K562 (cell line): ENCODE results near the gene KCNK7. TPM values are rescaled to one million over a fixed set of nuclear protein-coding genes. Genes with fewer than 3 reads are reported as not detected.
A peak's percentile ranks its signal among the peaks of the same experiment; 100 is the strongest.

Experiments
- HNRNPUL1 ChIP-seq: fragments of 200-400 bp; formaldehyde crosslinking; IDR thresholded peaks from 2 replicates; pipeline ENCODE4 v1.6.1; 2017; ENCODE audit warnings: low read length
- NR2C1 ChIP-seq, 2 experiments: fragments of 450-650 bp; IDR thresholded peaks; 2 replicates each; pipeline ENCODE4 v1.6.1; 2017; ENCODE audit warnings: mild to moderate bottlenecking in 2 of 2, antibody characterized with exemption in 1 of 2, inconsistent platforms in 1 of 2, missing compliant biosample characterization in 1 of 2, missing genetic modification characterization in 1 of 2
- POLR2AphosphoS2 ChIP-seq: IDR thresholded peaks from 2 replicates; pipeline ENCODE4 v1.6.1; 2012; ENCODE audit warnings: low read length, improper control_type of control experiment
- POLR2B ChIP-seq: fragments of 450-650 bp; IDR thresholded peaks from 2 replicates; pipeline ENCODE4 v1.6.1; 2018; ENCODE audit warnings: low read depth; ENCODE audit not compliant: partially characterized antibody
- POU5F1 ChIP-seq: fragments of 150-350 bp; IDR thresholded peaks from 2 replicates; pipeline ENCODE4 v1.6.1; 2014; ENCODE audit warnings: borderline replicate concordance, low read length, low read depth, mild to moderate bottlenecking; ENCODE audit not compliant: partially characterized antibody
- PPARD ChIP-seq: fragments of 250-450 bp; sonication (Bioruptor Pico); IDR thresholded peaks from 2 replicates; pipeline ENCODE4 v1.8.0; 2022; ENCODE audit warnings: inconsistent platforms, mild to moderate bottlenecking, moderate library complexity
- SLC30A9 ChIP-seq: fragments of 250-450 bp; sonication (Bioruptor Pico); IDR thresholded peaks from 2 replicates; pipeline ENCODE4 v1.8.0; 2022; ENCODE audit warnings: mild to moderate bottlenecking, moderate library complexity
- ZNF24 ChIP-seq: fragments of 450-650 bp; IDR thresholded peaks from 2 replicates; pipeline ENCODE4 v1.6.1; 2016
- ZNF780A ChIP-seq: fragments of 250-450 bp; sonication (Bioruptor Pico); IDR thresholded peaks from 2 replicates; pipeline ENCODE4 v1.5.0; 2021; ENCODE audit warnings: mild to moderate bottlenecking
- ZNF79 ChIP-seq: fragments of 250-450 bp; sonication (Bioruptor Pico); IDR thresholded peaks from 2 replicates; pipeline ENCODE4 v1.4.0; 2020; ENCODE audit warnings: low read depth, mild to moderate bottlenecking, moderate library complexity
- ZSCAN29 ChIP-seq: fragments of 450-650 bp; IDR thresholded peaks from 2 replicates; pipeline ENCODE4 v1.6.1; 2017
- polyA plus RNA-seq, 8 experiments: library from polyadenylated mRNA; depleted of rRNA in 4 of 8; stranded (reverse) in 5 of 8; unstranded in 3 of 8; fragments of >200 nt; fragmentation: Nextera tagmentation in 2 of 8; fragmentation: Illumina TruSeq in 1 of 8; extraction: Ambion mirVana in 2 of 8; extraction: Trizol in 1 of 8; gene quantifications; 2 replicates each; pipeline versions ENCODE4 v1.2.1 to v1.2.3, GENCODE V29; 2011 to 2014; ENCODE audit warnings: inconsistent platforms in 1 of 8, missing spikeins in 1 of 8
- total RNA-seq, 7 experiments: library from RNA; depleted of rRNA in 6 of 7; stranded (reverse); fragments of >200 nt in 6 of 7; fragmentation: Illumina TruSeq in 2 of 7; extraction: Trizol in 2 of 7; gene quantifications; 2 replicates each; pipeline versions ENCODE4 v1.2.1 to v1.2.3, GENCODE V29; 2011 to 2021; ENCODE audit warnings: low replicate concordance in 1 of 7
- TF ChIP-seq, protein P1 (sequence below): fragments of 450-650 bp; IDR thresholded peaks from 2 replicates; pipeline ENCODE4 v1.6.1; 2014; ENCODE audit warnings: low read depth, mild to moderate bottlenecking, moderate library complexity, borderline replicate concordance
- TF ChIP-seq, protein P2 (sequence below): fragments of 450-650 bp; formaldehyde crosslinking; IDR thresholded peaks from 2 replicates; pipeline ENCODE4 v1.4.0; 2020; ENCODE audit warnings: mild to moderate bottlenecking, mixed read lengths
- TF ChIP-seq, protein P3 (sequence below): sonication (generic); formaldehyde crosslinking; IDR thresholded peaks from 2 replicates; pipeline ENCODE4 v1.8.0; 2022; ENCODE audit warnings: mild to moderate bottlenecking, low read depth, missing genetic modification reagents
- TF ChIP-seq, protein P4 (sequence below): fragments of 250-450 bp; sonication (Bioruptor Pico); IDR thresholded peaks from 2 replicates; pipeline ENCODE4 v1.5.0; 2021
- TF ChIP-seq, protein P5 (sequence below): fragments of 250-450 bp; sonication (Bioruptor Pico); IDR thresholded peaks from 2 replicates; pipeline ENCODE4 v1.6.1; 2021; ENCODE audit warnings: mild to moderate bottlenecking
- TF ChIP-seq, protein P6 (sequence below), 3 experiments: fragments of 200-800 bp in 1 of 3; sonication (Bioruptor generic) in 1 of 3; sonication (generic) in 1 of 3; formaldehyde crosslinking in 1 of 3; IDR thresholded peaks; 2 replicates each; pipeline versions ENCODE4 v1.6.1 to v1.8.0; 2016 to 2022; ENCODE audit warnings: mild to moderate bottlenecking in 2 of 3, missing compliant biosample characterization in 2 of 3, missing genetic modification characterization in 2 of 3, missing genetic modification reagents in 1 of 3
- TF ChIP-seq, protein P7 (sequence below): fragments of 450-650 bp; IDR thresholded peaks from 2 replicates; pipeline ENCODE4 v1.6.1; 2016

The KCNK7 gene
- total and polyA plus RNA-seq, 9 of the 15 experiments (the other 6 are each of a cell fraction or from before 2014, with no cell fraction given) = 0.07 to 0.40 TPM; not detected in 7

DNA sequence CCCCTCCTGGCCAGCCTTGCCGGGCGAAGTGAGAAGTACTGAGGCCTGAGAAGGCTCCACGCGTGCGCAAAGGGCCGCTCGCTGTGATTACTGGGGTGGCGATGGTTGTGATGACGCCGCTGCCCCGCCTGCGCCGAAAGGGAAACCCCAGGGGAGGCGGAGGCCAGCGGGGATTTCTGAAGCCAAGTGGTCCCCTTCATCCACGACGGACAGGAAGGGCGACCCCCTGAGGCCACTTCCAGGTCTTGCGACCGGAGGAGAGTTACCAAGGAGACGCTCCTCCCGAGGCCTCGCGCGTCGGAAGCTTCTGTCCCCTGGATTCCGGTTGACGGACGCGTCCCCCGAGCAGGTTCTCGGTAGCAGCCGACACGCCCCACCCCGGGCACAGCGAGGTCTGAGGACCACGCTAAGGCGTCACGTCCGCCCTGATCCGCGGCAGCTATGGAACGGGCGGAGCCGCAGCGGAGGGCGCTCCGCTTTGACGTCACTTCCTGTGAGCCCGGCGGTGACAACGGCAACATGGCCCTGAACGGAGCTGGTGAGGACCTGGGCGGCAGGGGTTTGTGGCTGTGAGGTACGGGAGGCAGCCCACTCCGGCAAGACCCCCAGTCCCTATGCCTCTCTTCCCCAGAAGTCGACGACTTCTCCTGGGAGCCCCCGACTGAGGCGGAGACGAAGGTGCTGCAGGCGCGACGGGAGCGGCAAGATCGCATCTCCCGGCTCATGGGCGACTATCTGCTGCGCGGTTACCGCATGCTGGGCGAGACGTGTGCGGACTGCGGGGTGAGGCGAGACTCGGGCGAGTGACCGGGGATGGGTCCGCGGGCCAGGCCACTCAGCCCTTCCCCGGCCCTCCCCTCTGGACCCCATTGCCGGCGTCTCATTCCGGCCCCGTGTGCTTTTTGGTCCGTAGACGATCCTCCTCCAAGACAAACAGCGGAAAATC is 25.4 kb downstream of the KCNK7 start, which contains the start of gene ZNRD2 (continued):
- TF ChIP-seq, protein P1, sequence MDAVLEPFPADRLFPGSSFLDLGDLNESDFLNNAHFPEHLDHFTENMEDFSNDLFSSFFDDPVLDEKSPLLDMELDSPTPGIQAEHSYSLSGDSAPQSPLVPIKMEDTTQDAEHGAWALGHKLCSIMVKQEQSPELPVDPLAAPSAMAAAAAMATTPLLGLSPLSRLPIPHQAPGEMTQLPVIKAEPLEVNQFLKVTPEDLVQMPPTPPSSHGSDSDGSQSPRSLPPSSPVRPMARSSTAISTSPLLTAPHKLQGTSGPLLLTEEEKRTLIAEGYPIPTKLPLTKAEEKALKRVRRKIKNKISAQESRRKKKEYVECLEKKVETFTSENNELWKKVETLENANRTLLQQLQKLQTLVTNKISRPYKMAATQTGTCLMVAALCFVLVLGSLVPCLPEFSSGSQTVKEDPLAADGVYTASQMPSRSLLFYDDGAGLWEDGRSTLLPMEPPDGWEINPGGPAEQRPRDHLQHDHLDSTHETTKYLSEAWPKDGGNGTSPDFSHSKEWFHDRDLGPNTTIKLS = peak; percentile 71; the same call in 1 of the 2 replicates
- TF ChIP-seq, protein P2, sequence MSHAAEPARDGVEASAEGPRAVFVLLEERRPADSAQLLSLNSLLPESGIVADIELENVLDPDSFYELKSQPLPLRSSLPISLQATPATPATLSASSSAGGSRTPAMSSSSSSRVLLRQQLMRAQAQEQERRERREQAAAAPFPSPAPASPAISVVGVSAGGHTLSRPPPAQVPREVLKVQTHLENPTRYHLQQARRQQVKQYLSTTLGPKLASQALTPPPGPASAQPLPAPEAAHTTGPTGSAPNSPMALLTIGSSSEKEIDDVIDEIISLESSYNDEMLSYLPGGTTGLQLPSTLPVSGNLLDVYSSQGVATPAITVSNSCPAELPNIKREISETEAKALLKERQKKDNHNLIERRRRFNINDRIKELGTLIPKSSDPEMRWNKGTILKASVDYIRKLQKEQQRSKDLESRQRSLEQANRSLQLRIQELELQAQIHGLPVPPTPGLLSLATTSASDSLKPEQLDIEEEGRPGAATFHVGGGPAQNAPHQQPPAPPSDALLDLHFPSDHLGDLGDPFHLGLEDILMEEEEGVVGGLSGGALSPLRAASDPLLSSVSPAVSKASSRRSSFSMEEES (CRISPR knock-in tag) = no peak
- TF ChIP-seq POLR2B = peak; percentile 55
- TF ChIP-seq, protein P3, sequence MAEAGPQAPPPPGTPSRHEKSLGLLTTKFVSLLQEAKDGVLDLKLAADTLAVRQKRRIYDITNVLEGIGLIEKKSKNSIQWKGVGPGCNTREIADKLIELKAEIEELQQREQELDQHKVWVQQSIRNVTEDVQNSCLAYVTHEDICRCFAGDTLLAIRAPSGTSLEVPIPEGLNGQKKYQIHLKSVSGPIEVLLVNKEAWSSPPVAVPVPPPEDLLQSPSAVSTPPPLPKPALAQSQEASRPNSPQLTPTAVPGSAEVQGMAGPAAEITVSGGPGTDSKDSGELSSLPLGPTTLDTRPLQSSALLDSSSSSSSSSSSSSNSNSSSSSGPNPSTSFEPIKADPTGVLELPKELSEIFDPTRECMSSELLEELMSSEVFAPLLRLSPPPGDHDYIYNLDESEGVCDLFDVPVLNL (CRISPR knock-in tag) = no peak
- TF ChIP-seq POLR2AphosphoS2 = no peak
- no peak for TF ChIP-seq ZNF79 (CRISPR knock-in tag)
- TF ChIP-seq NR2C1 (IDR thresholded peaks at IDR 0.05) = peak; percentile 68; the same call in 1 of the 2 replicates
- peak; percentile 71 for TF ChIP-seq NR2C1 (tag; IDR thresholded peaks at IDR 0.05)
- TF ChIP-seq SLC30A9 (CRISPR knock-in tag) = no peak
- no peak for TF ChIP-seq ZNF780A (CRISPR knock-in tag)
- no peak for TF ChIP-seq POU5F1
- TF ChIP-seq, protein P4, sequence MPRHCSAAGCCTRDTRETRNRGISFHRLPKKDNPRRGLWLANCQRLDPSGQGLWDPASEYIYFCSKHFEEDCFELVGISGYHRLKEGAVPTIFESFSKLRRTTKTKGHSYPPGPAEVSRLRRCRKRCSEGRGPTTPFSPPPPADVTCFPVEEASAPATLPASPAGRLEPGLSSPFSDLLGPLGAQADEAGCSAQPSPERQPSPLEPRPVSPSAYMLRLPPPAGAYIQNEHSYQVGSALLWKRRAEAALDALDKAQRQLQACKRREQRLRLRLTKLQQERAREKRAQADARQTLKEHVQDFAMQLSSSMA = 0 out of 2 replicates have a peak, but pooled peaks have one; percentile 23
- TF ChIP-seq, protein P5, sequence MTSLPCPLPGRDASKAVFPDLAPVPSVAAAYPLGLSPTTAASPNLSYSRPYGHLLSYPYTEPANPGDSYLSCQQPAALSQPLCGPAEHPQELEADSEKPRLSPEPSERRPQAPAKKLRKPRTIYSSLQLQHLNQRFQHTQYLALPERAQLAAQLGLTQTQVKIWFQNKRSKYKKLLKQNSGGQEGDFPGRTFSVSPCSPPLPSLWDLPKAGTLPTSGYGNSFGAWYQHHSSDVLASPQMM = no peak
- TF ChIP-seq, protein P6, sequence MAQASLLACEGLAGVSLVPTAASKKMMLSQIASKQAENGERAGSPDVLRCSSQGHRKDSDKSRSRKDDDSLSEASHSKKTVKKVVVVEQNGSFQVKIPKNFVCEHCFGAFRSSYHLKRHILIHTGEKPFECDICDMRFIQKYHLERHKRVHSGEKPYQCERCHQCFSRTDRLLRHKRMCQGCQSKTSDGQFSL (CRISPR knock-in tag; IDR thresholded peaks at IDR 0.05) = no peak
- TF ChIP-seq, protein P6 (tag; IDR thresholded peaks at IDR 0.05) = no peak
- no peak for TF ChIP-seq ZSCAN29
- no peak for TF ChIP-seq ZNF24
- TF ChIP-seq PPARD (CRISPR knock-in tag) = no peak
- no peak for TF ChIP-seq HNRNPUL1
- TF ChIP-seq, protein P7, sequence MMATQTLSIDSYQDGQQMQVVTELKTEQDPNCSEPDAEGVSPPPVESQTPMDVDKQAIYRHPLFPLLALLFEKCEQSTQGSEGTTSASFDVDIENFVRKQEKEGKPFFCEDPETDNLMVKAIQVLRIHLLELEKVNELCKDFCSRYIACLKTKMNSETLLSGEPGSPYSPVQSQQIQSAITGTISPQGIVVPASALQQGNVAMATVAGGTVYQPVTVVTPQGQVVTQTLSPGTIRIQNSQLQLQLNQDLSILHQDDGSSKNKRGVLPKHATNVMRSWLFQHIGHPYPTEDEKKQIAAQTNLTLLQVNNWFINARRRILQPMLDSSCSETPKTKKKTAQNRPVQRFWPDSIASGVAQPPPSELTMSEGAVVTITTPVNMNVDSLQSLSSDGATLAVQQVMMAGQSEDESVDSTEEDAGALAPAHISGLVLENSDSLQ = peak; percentile 96
